DMS 273 treated with DMSO at 0.1 percent for 48 hours (cell line): ENCODE measurements around the gene FAM151A.

Source experiments
- DNase-seq: peaks from one replicate; lab custom pipeline; 2025; lab: John Stamatoyannopoulos, UW

Gene FAM151A

GRCh38 chr1:54579337-54579781 lies 44.0 kb downstream of the FAM151A start:
- DNase-seq = no peak

- peak; percentile 32 for DNase-seq
Observed at GRCh38 chr1:54577612-54578011, 45.7 kb downstream of the FAM151A start.

GRCh38 chr1:54575605-54576290 lies 47.6 kb downstream of the FAM151A start:
- DNase-seq = no peak

- DNase-seq = no peak
Observed at GRCh38 chr1:54575161-54575560, 48.2 kb downstream of the FAM151A start.

GRCh38 chr1:54574158-54574778 lies 49.1 kb downstream of the FAM151A start:
- no peak for DNase-seq

- DNase-seq = no peak
Observed at GRCh38 chr1:54572542-54572850, 50.8 kb downstream of the FAM151A start.

- DNase-seq = no peak
Observed at GRCh38 chr1:54571803-54572541, 51.4 kb downstream of the FAM151A start.

GRCh38 chr1:54571326-54571725 lies 52.0 kb downstream of the FAM151A start:
- peak; percentile 56 for DNase-seq

- peak; percentile 48 for DNase-seq
Observed at GRCh38 chr1:54570161-54570560, 53.2 kb downstream of the FAM151A start.

GRCh38 chr1:54569339-54569738 lies 54.0 kb downstream of the FAM151A start:
- no peak for DNase-seq

GRCh38 chr1:54567961-54568360 lies 55.4 kb downstream of the FAM151A start:
- no peak for DNase-seq

- DNase-seq = no peak
Observed at GRCh38 chr1:54566438-54567141, 56.7 kb downstream of the FAM151A start.

- no peak for DNase-seq
Observed at GRCh38 chr1:54565113-54565501, 58.2 kb downstream of the FAM151A start.

GRCh38 chr1:54564312-54565112 lies 58.8 kb downstream of the FAM151A start:
- no peak for DNase-seq

- peak; percentile 90 for DNase-seq
Observed at GRCh38 chr1:54559771-54560231, 63.5 kb downstream of the FAM151A start.
